K562 (cell line): ENCODE results near the gene PRELID3B. TPM values are rescaled to one million over a fixed set of nuclear protein-coding genes. Genes with fewer than 3 reads are reported as not detected.

Source experiments
- IFI16 ChIP-seq: fragments of 250-450 bp; sonication (Bioruptor Pico); IDR thresholded peaks from 2 replicates; pipeline ENCODE4 v2.1.2; 2022; ENCODE audit warnings: mild to moderate bottlenecking, inconsistent platforms
- KAT7 ChIP-seq: sonication (generic); formaldehyde crosslinking; IDR thresholded peaks from 2 replicates; pipeline ENCODE4 v1.8.0; 2022; ENCODE audit warnings: missing genetic modification reagents, mild to moderate bottlenecking, borderline replicate concordance
- KDM2B ChIP-seq: fragments of 250-450 bp; sonication (Bioruptor Pico); IDR thresholded peaks from 2 replicates; pipeline ENCODE4 v1.8.0; 2021; ENCODE audit warnings: mild to moderate bottlenecking, moderate library complexity
- KDM4B ChIP-seq, 2 experiments: fragments of 450-650 bp in 1 of 2; sonication (generic) in 1 of 2; IDR thresholded peaks; 2 replicates each; pipeline ENCODE4 v1.6.1; 2016 to 2017; ENCODE audit warnings: borderline replicate concordance in 2 of 2, antibody characterized with exemption in 1 of 2, low read depth in 1 of 2, mild to moderate bottlenecking in 1 of 2
- MITF ChIP-seq: IDR thresholded peaks from 2 replicates; pipeline ENCODE4 v1.6.1; 2014; ENCODE audit warnings: antibody characterized with exemption
- NFIC ChIP-seq: fragments of 450-650 bp; IDR thresholded peaks from 2 replicates; pipeline ENCODE4 v1.6.1; 2017; ENCODE audit warnings: mild to moderate bottlenecking, inconsistent platforms
- NFRKB ChIP-seq: fragments of 450-650 bp; IDR thresholded peaks from 2 replicates; pipeline ENCODE4 v1.6.1; 2016; ENCODE audit warnings: low read depth
- PHB ChIP-seq: fragments of 250-450 bp; sonication (Bioruptor Pico); IDR thresholded peaks from 2 replicates; pipeline ENCODE4 v1.5.0; 2021
- PML ChIP-seq: IDR thresholded peaks from 2 replicates; pipeline ENCODE4 v1.6.1; 2012; ENCODE audit warnings: low read length, inconsistent platforms
- RBFOX2 ChIP-seq: fragments of 200-400 bp; formaldehyde crosslinking; IDR thresholded peaks from 2 replicates; pipeline ENCODE4 v1.6.1; 2017; ENCODE audit warnings: low read depth, mild to moderate bottlenecking, low read length, moderate library complexity
- SIN3A ChIP-seq, 2 experiments: fragments of 150-350 bp in 1 of 2; IDR thresholded peaks; 2 replicates each; pipeline ENCODE4 v1.6.1; 2011 to 2016; ENCODE audit warnings: borderline replicate concordance in 2 of 2, low read depth in 2 of 2, low read length in 2 of 2, mild to moderate bottlenecking in 2 of 2, moderate library complexity in 2 of 2; ENCODE audit not compliant: control insufficient read depth in 1 of 2
- SMAD3 ChIP-seq: fragments of 450-650 bp; formaldehyde crosslinking; conservative IDR thresholded peaks from 2 replicates; pipeline ENCODE4 v1.4.0; 2020; ENCODE audit warnings: mild to moderate bottlenecking
- TCF3 ChIP-seq: sonication (generic); formaldehyde crosslinking; IDR thresholded peaks from 2 replicates; pipeline ENCODE4 v1.4.0; 2020; ENCODE audit warnings: mild to moderate bottlenecking, missing genetic modification reagents
- U2AF1 ChIP-seq: fragments of 200-400 bp; formaldehyde crosslinking; optimal IDR thresholded peaks from 2 replicates; pipeline ENCODE3; 2017; ENCODE audit warnings: mild to moderate bottlenecking, low read depth, low read length, moderate library complexity
- VEZF1 ChIP-seq: fragments of 200-800 bp; sonication (Bioruptor generic); IDR thresholded peaks from 2 replicates; pipeline ENCODE4 v1.6.1; 2017; ENCODE audit warnings: missing genetic modification characterization, missing compliant biosample characterization
- ZKSCAN8 ChIP-seq: fragments of 200-800 bp; sonication (Bioruptor generic); IDR thresholded peaks from 2 replicates; pipeline ENCODE4 v1.6.1; 2016; ENCODE audit warnings: missing genetic modification characterization, missing compliant biosample characterization
- ZNF124 ChIP-seq: sonication (generic); formaldehyde crosslinking; IDR thresholded peaks from 2 replicates; pipeline ENCODE4 v1.8.1; 2022; ENCODE audit warnings: missing genetic modification reagents
- ZNF134 ChIP-seq: fragments of 250-450 bp; sonication (Bioruptor Pico); conservative IDR thresholded peaks from 2 replicates; pipeline ENCODE4 v1.4.0; 2020
- ZNF324 ChIP-seq: fragments of 250-450 bp; sonication (Bioruptor Pico); IDR thresholded peaks from 2 replicates; pipeline ENCODE4 v1.4.0; 2020; ENCODE audit warnings: mild to moderate bottlenecking
- ZNF695 ChIP-seq: fragments of 450-650 bp; formaldehyde crosslinking; IDR thresholded peaks from 2 replicates; pipeline ENCODE4 v1.4.0; 2020; ENCODE audit warnings: mild to moderate bottlenecking, moderate library complexity
- polyA plus RNA-seq, 8 experiments: library from polyadenylated mRNA; depleted of rRNA in 4 of 8; stranded (reverse) in 5 of 8; unstranded in 3 of 8; fragments of >200 nt; fragmentation: Nextera tagmentation in 2 of 8; fragmentation: Illumina TruSeq in 1 of 8; extraction: Ambion mirVana in 2 of 8; extraction: Trizol in 1 of 8; gene quantifications; 2 replicates each; pipeline versions ENCODE4 v1.2.1 to v1.2.3, GENCODE V29; 2011 to 2014; ENCODE audit warnings: inconsistent platforms in 1 of 8, missing spikeins in 1 of 8
- total RNA-seq, 7 experiments: library from RNA; depleted of rRNA in 6 of 7; stranded (reverse); fragments of >200 nt in 6 of 7; fragmentation: Illumina TruSeq in 2 of 7; extraction: Trizol in 2 of 7; gene quantifications; 2 replicates each; pipeline versions ENCODE4 v1.2.1 to v1.2.3, GENCODE V29; 2011 to 2021; ENCODE audit warnings: low replicate concordance in 1 of 7
- TF ChIP-seq, protein P1 (sequence below): fragments of 250-450 bp; sonication (Bioruptor Pico); IDR thresholded peaks from 2 replicates; pipeline ENCODE4 v1.4.0; 2020; ENCODE audit warnings: mild to moderate bottlenecking, moderate library complexity, borderline replicate concordance
- TF ChIP-seq, protein P2 (sequence below): fragments of 450-650 bp; IDR thresholded peaks from 2 replicates; pipeline ENCODE4 v1.6.1; 2016; ENCODE audit warnings: missing biosample characterization, missing genetic modification characterization

Gene PRELID3B
- total and polyA plus RNA-seq, 9 of the 15 experiments (the other 6 are each of a cell fraction or from before 2014, with no cell fraction given): 77.0 to 186 (median 101) TPM

DNA sequence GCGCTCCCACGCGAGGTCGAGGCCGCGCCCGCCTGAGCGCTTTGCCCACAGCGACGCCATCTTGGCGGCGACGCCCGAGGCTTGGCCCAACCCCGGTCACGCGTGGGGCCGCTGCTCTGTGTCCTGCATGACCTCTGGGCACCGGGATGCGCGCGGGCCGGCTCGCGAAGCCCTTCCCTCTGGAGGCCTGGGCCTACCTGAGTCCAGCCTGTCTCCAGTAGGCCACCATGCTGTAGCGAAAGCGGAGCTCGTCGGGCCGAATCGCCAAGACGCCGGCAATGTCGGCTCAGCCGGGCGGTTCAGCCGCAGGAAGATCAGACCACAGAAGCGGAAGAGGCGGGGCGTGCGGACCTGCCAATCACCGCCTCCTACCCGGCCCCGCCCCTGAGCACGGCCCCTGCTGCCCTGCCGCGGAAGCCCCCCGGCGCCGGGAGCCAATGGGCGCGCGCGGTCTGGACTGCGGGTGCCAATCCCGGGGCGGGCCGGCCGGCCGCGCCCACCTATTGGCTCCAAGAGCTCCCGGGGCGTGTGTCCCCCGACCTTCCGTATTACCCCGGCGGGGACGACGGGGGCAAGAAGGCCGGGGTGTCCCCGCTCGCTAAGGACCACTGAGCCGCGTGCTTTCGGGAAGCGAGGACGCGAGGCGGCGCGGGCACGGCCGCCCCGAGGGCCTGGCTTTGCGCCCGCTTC is 10.4 kb downstream of the PRELID3B start, which contains the start of gene ATP5F1E (continued):
- TF ChIP-seq TCF3 (CRISPR knock-in tag) (peak; percentile 30; the same call in 1 of the 2 replicates), U2AF1 (peak; percentile 89), ZNF124 (CRISPR knock-in tag) (no peak), RBFOX2 (peak; percentile 98), NFIC (peak; percentile 66), KAT7 (CRISPR knock-in tag) (peak; percentile 95), ZNF134 (peak; percentile 84), NFRKB (peak; percentile 90), VEZF1 (CRISPR knock-in tag) (peak; percentile 83), PML (peak; percentile 65), ZKSCAN8 (CRISPR knock-in tag) (peak; percentile 47; the same call in 1 of the 2 replicates), ZNF695 (peak; percentile 40; the same call in 1 of the 2 replicates), SIN3A (IDR thresholded peaks at IDR 0.05; ENCODE audit: borderline replicate concordance in 2 of 2, control insufficient read depth in 1 of 2, low read depth in 2 of 2, low read length in 2 of 2) (peak in 1 of 2 experiments; percentile 46; a peak in 1 of 4 replicates), SMAD3 (CRISPR knock-in tag) (peak; percentile 97), KDM4B (IDR thresholded peaks at IDR 0.05; ENCODE audit: borderline replicate concordance in 2 of 2, low read depth in 1 of 2) (0 out of 4 replicates have a peak, but pooled peaks of 1 of the 2 experiments have one; percentile 16), ZNF324 (CRISPR knock-in tag) (peak; percentile 73), IFI16 (peak; percentile 83), MITF (peak; percentile 19; the same call in 1 of the 2 replicates), KDM2B (CRISPR knock-in tag) (peak; percentile 96), PHB (CRISPR knock-in tag) (peak; percentile 15; the same call in 1 of the 2 replicates)
- TF ChIP-seq, protein P1, sequence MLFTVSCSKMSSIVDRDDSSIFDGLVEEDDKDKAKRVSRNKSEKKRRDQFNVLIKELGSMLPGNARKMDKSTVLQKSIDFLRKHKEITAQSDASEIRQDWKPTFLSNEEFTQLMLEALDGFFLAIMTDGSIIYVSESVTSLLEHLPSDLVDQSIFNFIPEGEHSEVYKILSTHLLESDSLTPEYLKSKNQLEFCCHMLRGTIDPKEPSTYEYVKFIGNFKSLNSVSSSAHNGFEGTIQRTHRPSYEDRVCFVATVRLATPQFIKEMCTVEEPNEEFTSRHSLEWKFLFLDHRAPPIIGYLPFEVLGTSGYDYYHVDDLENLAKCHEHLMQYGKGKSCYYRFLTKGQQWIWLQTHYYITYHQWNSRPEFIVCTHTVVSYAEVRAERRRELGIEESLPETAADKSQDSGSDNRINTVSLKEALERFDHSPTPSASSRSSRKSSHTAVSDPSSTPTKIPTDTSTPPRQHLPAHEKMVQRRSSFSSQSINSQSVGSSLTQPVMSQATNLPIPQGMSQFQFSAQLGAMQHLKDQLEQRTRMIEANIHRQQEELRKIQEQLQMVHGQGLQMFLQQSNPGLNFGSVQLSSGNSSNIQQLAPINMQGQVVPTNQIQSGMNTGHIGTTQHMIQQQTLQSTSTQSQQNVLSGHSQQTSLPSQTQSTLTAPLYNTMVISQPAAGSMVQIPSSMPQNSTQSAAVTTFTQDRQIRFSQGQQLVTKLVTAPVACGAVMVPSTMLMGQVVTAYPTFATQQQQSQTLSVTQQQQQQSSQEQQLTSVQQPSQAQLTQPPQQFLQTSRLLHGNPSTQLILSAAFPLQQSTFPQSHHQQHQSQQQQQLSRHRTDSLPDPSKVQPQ: peak; percentile 78; the same call in 1 of the 2 replicates
- TF ChIP-seq, protein P2, sequence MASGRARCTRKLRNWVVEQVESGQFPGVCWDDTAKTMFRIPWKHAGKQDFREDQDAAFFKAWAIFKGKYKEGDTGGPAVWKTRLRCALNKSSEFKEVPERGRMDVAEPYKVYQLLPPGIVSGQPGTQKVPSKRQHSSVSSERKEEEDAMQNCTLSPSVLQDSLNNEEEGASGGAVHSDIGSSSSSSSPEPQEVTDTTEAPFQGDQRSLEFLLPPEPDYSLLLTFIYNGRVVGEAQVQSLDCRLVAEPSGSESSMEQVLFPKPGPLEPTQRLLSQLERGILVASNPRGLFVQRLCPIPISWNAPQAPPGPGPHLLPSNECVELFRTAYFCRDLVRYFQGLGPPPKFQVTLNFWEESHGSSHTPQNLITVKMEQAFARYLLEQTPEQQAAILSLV (tag): peak; percentile 91
